HepG2 (cell line): ENCODE results near the gene CITED2. TPM values are rescaled to one million over a fixed set of nuclear protein-coding genes. Genes with fewer than 3 reads are reported as not detected.

Experiments used
- ADNP ChIP-seq: sonication (generic); formaldehyde crosslinking; IDR thresholded peaks from 2 replicates; pipeline ENCODE4 v1.4.0; 2020; ENCODE audit warnings: missing genetic modification reagents
- ATAD3A ChIP-seq: sonication (generic); formaldehyde crosslinking; IDR thresholded peaks from 2 replicates; pipeline ENCODE4 v1.4.0; 2020; ENCODE audit warnings: missing genetic modification reagents
- EHMT2 ChIP-seq: fragments of 200-600 bp; sonication (generic); IDR thresholded peaks from 2 replicates; pipeline ENCODE4 v1.7.0; 2017; ENCODE audit warnings: antibody characterized with exemption, low read depth, low read length, borderline replicate concordance
- FOXA3 ChIP-seq: IDR thresholded peaks from 2 replicates; pipeline ENCODE4 v1.6.1; 2016; ENCODE audit warnings: missing genetic modification reagents, missing compliant biosample characterization
- HDAC2 ChIP-seq: sonication (generic); formaldehyde crosslinking; IDR thresholded peaks from 2 replicates; pipeline ENCODE4 v1.4.0; 2020; ENCODE audit warnings: missing genetic modification reagents
- KDM6A ChIP-seq: IDR thresholded peaks from 2 replicates; pipeline ENCODE4 v1.6.1; 2016; ENCODE audit warnings: low read depth
- MXI1 ChIP-seq: IDR thresholded peaks from 3 replicates; pipeline ENCODE4 v1.6.1; 2012; ENCODE audit warnings: low read depth, low read length, inconsistent platforms, borderline replicate concordance
- NCOA2 ChIP-seq: sonication (generic); formaldehyde crosslinking; IDR thresholded peaks from 2 replicates; pipeline ENCODE4 v1.8.0; 2022; ENCODE audit warnings: inconsistent platforms
- NCOR1 ChIP-seq: fragments of 200-600 bp; sonication (generic); IDR thresholded peaks from 2 replicates; pipeline ENCODE4 v1.7.0; 2017; ENCODE audit warnings: antibody characterized with exemption, low read length, borderline replicate concordance
- PRPF4 ChIP-seq: fragments of 200-400 bp; formaldehyde crosslinking; IDR thresholded peaks from 2 replicates; pipeline ENCODE4 v1.6.1; 2016; ENCODE audit warnings: low read length, low read depth; ENCODE audit not compliant: poor library complexity, severe bottlenecking
- RARA ChIP-seq: IDR thresholded peaks from 2 replicates; pipeline ENCODE4 v1.6.1; 2016; ENCODE audit warnings: missing genetic modification reagents, missing compliant biosample characterization
- SAP130 ChIP-seq: IDR thresholded peaks from 2 replicates; pipeline ENCODE4 v1.6.1; 2016; ENCODE audit warnings: low read depth
- SRF ChIP-seq: IDR thresholded peaks from 2 replicates; pipeline ENCODE4 v1.6.1; 2011; ENCODE audit warnings: mild to moderate bottlenecking, low read depth, low read length, moderate library complexity
- ZBTB7A ChIP-seq: sonication (generic); formaldehyde crosslinking; IDR thresholded peaks from 2 replicates; pipeline ENCODE4 v1.8.0; 2022; ENCODE audit warnings: mild to moderate bottlenecking, missing genetic modification reagents
- ZNF143 ChIP-seq: sonication (generic); formaldehyde crosslinking; IDR thresholded peaks from 2 replicates; pipeline ENCODE4 v1.4.0; 2020; ENCODE audit warnings: missing genetic modification reagents
- ZNF75D ChIP-seq: sonication (generic); formaldehyde crosslinking; IDR thresholded peaks from 2 replicates; pipeline ENCODE4 v1.8.1; 2023; ENCODE audit warnings: missing genetic modification reagents, mild to moderate bottlenecking, borderline replicate concordance
- ZNF775 ChIP-seq: sonication (generic); formaldehyde crosslinking; IDR thresholded peaks from 2 replicates; pipeline ENCODE4 v1.4.0; 2020; ENCODE audit warnings: missing genetic modification reagents, mild to moderate bottlenecking, moderate library complexity, borderline replicate concordance
- polyA plus RNA-seq, 8 experiments: library from polyadenylated mRNA; depleted of rRNA in 3 of 8; stranded (reverse) in 7 of 8; unstranded in 1 of 8; fragments of >200 nt; fragmentation: Illumina TruSeq in 4 of 8; extraction: Trizol in 4 of 8; gene quantifications; 2 replicates each; pipeline versions ENCODE4 v1.2.1 to v1.2.3, GENCODE V29; 2011 to 2016; ENCODE audit warnings: low read depth in 4 of 8, missing spikeins in 1 of 8, mixed read lengths in 1 of 8; ENCODE audit not compliant: insufficient read depth in 1 of 8
- total RNA-seq, 5 experiments: library from RNA; depleted of rRNA; stranded (reverse); fragments of >200 nt; fragmentation: Illumina TruSeq; extraction: Trizol; gene quantifications; 2 replicates each; pipeline ENCODE4 v1.2.3, GENCODE V29; 2016; ENCODE audit warnings: low read depth in 1 of 5
- TF ChIP-seq, protein P1 (sequence below): sonication (generic); formaldehyde crosslinking; IDR thresholded peaks from 2 replicates; pipeline ENCODE4 v1.4.0; 2020; ENCODE audit warnings: missing genetic modification reagents
- TF ChIP-seq, protein P2 (sequence below): sonication (generic); formaldehyde crosslinking; IDR thresholded peaks from 2 replicates; pipeline ENCODE4 v1.4.0; 2020; ENCODE audit warnings: missing genetic modification reagents, borderline replicate concordance
- TF ChIP-seq, protein P3 (sequence below): IDR thresholded peaks from 2 replicates; pipeline ENCODE4 v1.6.1; 2012; ENCODE audit warnings: low read length, improper control_type of control experiment
- TF ChIP-seq, protein P4 (sequence below): sonication (generic); formaldehyde crosslinking; IDR thresholded peaks from 2 replicates; pipeline ENCODE4 v1.4.0; 2020; ENCODE audit warnings: mild to moderate bottlenecking, missing genetic modification reagents

CITED2 gene
- total and polyA plus RNA-seq, 2 of the 13 experiments (the other 11 are each of a cell fraction or from before 2014, with no cell fraction given), result 17.6 to 57.2 TPM

- no peak for TF ChIP-seq NCOR1
- no peak for TF ChIP-seq SRF
- TF ChIP-seq MXI1, result no peak
- no peak for TF ChIP-seq EHMT2
- 0 out of 2 replicates have a peak, but pooled peaks have one; percentile 33 for TF ChIP-seq KDM6A (CRISPR knock-in tag)
- TF ChIP-seq, protein P1, sequence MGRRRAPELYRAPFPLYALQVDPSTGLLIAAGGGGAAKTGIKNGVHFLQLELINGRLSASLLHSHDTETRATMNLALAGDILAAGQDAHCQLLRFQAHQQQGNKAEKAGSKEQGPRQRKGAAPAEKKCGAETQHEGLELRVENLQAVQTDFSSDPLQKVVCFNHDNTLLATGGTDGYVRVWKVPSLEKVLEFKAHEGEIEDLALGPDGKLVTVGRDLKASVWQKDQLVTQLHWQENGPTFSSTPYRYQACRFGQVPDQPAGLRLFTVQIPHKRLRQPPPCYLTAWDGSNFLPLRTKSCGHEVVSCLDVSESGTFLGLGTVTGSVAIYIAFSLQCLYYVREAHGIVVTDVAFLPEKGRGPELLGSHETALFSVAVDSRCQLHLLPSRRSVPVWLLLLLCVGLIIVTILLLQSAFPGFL (CRISPR knock-in tag), result no peak
- no peak for TF ChIP-seq PRPF4
- TF ChIP-seq, protein P2, sequence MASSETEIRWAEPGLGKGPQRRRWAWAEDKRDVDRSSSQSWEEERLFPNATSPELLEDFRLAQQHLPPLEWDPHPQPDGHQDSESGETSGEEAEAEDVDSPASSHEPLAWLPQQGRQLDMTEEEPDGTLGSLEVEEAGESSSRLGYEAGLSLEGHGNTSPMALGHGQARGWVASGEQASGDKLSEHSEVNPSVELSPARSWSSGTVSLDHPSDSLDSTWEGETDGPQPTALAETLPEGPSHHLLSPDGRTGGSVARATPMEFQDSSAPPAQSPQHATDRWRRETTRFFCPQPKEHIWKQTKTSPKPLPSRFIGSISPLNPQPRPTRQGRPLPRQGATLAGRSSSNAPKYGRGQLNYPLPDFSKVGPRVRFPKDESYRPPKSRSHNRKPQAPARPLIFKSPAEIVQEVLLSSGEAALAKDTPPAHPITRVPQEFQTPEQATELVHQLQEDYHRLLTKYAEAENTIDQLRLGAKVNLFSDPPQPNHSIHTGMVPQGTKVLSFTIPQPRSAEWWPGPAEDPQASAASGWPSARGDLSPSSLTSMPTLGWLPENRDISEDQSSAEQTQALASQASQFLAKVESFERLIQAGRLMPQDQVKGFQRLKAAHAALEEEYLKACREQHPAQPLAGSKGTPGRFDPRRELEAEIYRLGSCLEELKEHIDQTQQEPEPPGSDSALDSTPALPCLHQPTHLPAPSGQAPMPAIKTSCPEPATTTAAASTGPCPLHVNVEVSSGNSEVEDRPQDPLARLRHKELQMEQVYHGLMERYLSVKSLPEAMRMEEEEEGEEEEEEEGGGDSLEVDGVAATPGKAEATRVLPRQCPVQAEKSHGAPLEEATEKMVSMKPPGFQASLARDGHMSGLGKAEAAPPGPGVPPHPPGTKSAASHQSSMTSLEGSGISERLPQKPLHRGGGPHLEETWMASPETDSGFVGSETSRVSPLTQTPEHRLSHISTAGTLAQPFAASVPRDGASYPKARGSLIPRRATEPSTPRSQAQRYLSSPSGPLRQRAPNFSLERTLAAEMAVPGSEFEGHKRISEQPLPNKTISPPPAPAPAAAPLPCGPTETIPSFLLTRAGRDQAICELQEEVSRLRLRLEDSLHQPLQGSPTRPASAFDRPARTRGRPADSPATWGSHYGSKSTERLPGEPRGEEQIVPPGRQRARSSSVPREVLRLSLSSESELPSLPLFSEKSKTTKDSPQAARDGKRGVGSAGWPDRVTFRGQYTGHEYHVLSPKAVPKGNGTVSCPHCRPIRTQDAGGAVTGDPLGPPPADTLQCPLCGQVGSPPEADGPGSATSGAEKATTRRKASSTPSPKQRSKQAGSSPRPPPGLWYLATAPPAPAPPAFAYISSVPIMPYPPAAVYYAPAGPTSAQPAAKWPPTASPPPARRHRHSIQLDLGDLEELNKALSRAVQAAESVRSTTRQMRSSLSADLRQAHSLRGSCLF (CRISPR knock-in tag), result no peak
- TF ChIP-seq ZNF143 (CRISPR knock-in tag), result no peak
- no peak for TF ChIP-seq ZNF75D (CRISPR knock-in tag)
- TF ChIP-seq ADNP (CRISPR knock-in tag), result no peak
- TF ChIP-seq SAP130, result peak; percentile 36; the same call in 1 of the 2 replicates
- no peak for TF ChIP-seq ZNF775
- TF ChIP-seq RARA (CRISPR knock-in tag), result peak; percentile 78
- TF ChIP-seq FOXA3, result peak; percentile 51
- TF ChIP-seq, protein P3, sequence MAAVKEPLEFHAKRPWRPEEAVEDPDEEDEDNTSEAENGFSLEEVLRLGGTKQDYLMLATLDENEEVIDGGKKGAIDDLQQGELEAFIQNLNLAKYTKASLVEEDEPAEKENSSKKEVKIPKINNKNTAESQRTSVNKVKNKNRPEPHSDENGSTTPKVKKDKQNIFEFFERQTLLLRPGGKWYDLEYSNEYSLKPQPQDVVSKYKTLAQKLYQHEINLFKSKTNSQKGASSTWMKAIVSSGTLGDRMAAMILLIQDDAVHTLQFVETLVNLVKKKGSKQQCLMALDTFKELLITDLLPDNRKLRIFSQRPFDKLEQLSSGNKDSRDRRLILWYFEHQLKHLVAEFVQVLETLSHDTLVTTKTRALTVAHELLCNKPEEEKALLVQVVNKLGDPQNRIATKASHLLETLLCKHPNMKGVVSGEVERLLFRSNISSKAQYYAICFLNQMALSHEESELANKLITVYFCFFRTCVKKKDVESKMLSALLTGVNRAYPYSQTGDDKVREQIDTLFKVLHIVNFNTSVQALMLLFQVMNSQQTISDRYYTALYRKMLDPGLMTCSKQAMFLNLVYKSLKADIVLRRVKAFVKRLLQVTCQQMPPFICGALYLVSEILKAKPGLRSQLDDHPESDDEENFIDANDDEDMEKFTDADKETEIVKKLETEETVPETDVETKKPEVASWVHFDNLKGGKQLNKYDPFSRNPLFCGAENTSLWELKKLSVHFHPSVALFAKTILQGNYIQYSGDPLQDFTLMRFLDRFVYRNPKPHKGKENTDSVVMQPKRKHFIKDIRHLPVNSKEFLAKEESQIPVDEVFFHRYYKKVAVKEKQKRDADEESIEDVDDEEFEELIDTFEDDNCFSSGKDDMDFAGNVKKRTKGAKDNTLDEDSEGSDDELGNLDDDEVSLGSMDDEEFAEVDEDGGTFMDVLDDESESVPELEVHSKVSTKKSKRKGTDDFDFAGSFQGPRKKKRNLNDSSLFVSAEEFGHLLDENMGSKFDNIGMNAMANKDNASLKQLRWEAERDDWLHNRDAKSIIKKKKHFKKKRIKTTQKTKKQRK, result no peak
- TF ChIP-seq ZBTB7A (CRISPR knock-in tag), result no peak
- TF ChIP-seq, protein P4, sequence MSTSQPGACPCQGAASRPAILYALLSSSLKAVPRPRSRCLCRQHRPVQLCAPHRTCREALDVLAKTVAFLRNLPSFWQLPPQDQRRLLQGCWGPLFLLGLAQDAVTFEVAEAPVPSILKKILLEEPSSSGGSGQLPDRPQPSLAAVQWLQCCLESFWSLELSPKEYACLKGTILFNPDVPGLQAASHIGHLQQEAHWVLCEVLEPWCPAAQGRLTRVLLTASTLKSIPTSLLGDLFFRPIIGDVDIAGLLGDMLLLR (CRISPR knock-in tag), result no peak
- TF ChIP-seq NCOA2 (CRISPR knock-in tag), result peak; percentile 44
- TF ChIP-seq ATAD3A (CRISPR knock-in tag), result no peak
- TF ChIP-seq HDAC2 (CRISPR knock-in tag), result peak; percentile 56; the same call in 1 of the 2 replicates
Observed at GRCh38 chr6:139388384-139388783, 13.9 kb upstream of the CITED2 start (continued).
